Neural crest cell (in vitro differentiated cells): ENCODE data around the gene KIF26B. TPM values are rescaled to one million over a fixed set of nuclear protein-coding genes. Genes with fewer than 3 reads are reported as not detected.
"Not testable (repeated sequence)": the region's sequence is repeated elsewhere in the genome, so short reads cannot be mapped to it uniquely, and the experiment has no call there.

Source experiments
- DNase-seq: peaks from one replicate; pipeline ENCODE4 v3.0.0; 2021; ENCODE audit warnings: low read depth, mixed read lengths, low spot score
- H3K27ac Mint-ChIP-seq: one replicate; pipeline ENCODE4 v1.8.0; 2021; ENCODE audit warnings: mild to moderate bottlenecking, mixed read lengths; ENCODE audit not compliant: unreplicated experiment
- H3K27me3 Mint-ChIP-seq: 2 replicates; pipeline ENCODE4 v1.8.0; 2021; ENCODE audit warnings: low read depth, mild to moderate bottlenecking, mixed read lengths
- H3K36me3 Mint-ChIP-seq: 2 replicates; pipeline ENCODE4 v1.8.0; 2021; ENCODE audit warnings: low read depth, mild to moderate bottlenecking, mixed read lengths
- H3K4me1 Mint-ChIP-seq: 2 replicates; pipeline ENCODE4 v1.8.0; 2021; ENCODE audit warnings: mixed read lengths
- H3K4me3 Mint-ChIP-seq: one replicate; pipeline ENCODE4 v1.8.0; 2021; ENCODE audit warnings: mild to moderate bottlenecking, mixed read lengths
- H3K9me3 Mint-ChIP-seq: 2 replicates; pipeline ENCODE4 v1.8.0; 2021; ENCODE audit warnings: mixed read lengths
- total RNA-seq: library from RNA; stranded (reverse); gene quantifications from 2 replicates; pipeline ENCODE4 v1.2.1, GENCODE V29; 2021
- TF ChIP-seq, protein P1 (sequence below): fragments of 200-600 bp; sonication (generic); conservative IDR thresholded peaks from 2 replicates; pipeline ENCODE4 v1.5.0; 2021; ENCODE audit warnings: antibody characterized with exemption, mild to moderate bottlenecking

The KIF26B gene
- total RNA-seq, 1 donor from 2014 or later, result 6.2 TPM

DNA sequence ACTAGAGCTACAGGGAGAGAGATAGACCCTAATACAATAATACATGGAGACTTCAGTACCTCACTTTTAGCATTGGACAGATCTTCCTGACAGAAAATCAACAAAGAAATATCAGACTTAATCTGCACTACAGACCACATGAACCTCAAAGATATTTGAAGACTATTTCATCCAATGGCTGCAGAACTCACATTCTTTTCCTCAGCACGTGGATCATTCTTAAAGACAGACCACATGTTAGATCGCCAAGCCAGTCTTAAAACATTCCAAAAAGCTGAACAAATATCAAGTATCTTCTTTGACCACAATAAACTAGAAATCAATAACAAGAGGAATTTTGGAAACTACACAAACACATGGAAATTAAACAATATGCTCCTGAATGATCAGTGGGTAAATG lies 576.0 kb downstream of the KIF26B start:
- no peak overlapping the region for H3K27ac Mint-ChIP-seq
- peaks cover 37% of the 10 kb centered on the region for H3K9me3 Mint-ChIP-seq
- H3K4me1 Mint-ChIP-seq, result no peaks in the 10 kb centered on the region
- H3K36me3 Mint-ChIP-seq, result peaks cover 26% of the 10 kb centered on the region
- DNase-seq, result no peak
- TF ChIP-seq, protein P1, sequence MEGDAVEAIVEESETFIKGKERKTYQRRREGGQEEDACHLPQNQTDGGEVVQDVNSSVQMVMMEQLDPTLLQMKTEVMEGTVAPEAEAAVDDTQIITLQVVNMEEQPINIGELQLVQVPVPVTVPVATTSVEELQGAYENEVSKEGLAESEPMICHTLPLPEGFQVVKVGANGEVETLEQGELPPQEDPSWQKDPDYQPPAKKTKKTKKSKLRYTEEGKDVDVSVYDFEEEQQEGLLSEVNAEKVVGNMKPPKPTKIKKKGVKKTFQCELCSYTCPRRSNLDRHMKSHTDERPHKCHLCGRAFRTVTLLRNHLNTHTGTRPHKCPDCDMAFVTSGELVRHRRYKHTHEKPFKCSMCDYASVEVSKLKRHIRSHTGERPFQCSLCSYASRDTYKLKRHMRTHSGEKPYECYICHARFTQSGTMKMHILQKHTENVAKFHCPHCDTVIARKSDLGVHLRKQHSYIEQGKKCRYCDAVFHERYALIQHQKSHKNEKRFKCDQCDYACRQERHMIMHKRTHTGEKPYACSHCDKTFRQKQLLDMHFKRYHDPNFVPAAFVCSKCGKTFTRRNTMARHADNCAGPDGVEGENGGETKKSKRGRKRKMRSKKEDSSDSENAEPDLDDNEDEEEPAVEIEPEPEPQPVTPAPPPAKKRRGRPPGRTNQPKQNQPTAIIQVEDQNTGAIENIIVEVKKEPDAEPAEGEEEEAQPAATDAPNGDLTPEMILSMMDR, result no peak
- no peak overlapping the region for H3K4me3 Mint-ChIP-seq
- H3K27me3 Mint-ChIP-seq, result peaks cover 3% of the 10 kb centered on the region

DNA sequence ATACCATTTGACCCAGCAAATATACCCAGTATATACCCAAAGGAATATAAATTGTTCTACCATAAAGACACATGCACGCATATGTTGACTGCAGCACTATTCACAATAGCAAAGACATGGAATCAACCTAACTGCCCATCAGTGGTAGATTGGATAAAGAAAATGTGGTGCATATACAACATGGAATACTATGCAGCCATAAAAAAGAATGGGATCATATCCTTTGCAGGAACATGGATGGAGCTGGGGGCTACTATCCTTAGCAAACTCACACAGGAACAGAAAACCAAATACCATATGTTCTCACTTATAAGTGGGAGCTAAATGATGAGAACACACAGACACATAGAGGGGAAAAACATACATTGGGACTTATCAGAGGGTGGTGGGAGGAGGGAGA lies 585.6 kb downstream of the KIF26B start:
- not testable (repeated sequence) for H3K36me3 Mint-ChIP-seq, H3K4me1 Mint-ChIP-seq, H3K27ac Mint-ChIP-seq, H3K4me3 Mint-ChIP-seq, H3K27me3 Mint-ChIP-seq, DNase-seq, H3K9me3 Mint-ChIP-seq

DNA sequence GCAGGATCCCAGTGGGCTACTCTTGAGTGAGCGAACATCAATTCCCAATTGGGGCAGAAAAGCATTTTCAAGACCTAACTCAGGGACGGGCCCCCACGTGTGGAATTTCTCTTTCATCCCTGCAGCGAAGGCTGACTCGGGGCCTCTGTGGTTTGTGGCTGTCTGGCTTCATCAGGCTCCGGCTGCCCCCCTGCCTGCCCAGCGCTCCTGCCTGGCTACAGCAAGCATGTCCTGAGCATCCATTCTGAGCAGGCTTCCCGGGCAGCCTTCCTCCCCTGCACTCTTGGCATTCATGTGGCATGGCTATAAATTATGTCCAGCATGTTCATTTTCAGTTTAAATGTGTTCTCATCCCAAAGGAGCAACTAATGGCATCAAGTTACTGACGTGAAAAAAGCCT lies 588.1 kb downstream of the KIF26B start:
- TF ChIP-seq, protein P1, result no peak
- Mint-ChIP-seq H3K4me1 (no peaks in the 10 kb centered on the region), H3K27me3 (no peaks in the 10 kb centered on the region), H3K9me3 (peaks cover 14% of the 10 kb centered on the region), H3K27ac (no peak overlapping the region), H3K4me3 (no peak overlapping the region), H3K36me3 (peaks cover 3% of the 10 kb centered on the region)
- no peak for DNase-seq

DNA sequence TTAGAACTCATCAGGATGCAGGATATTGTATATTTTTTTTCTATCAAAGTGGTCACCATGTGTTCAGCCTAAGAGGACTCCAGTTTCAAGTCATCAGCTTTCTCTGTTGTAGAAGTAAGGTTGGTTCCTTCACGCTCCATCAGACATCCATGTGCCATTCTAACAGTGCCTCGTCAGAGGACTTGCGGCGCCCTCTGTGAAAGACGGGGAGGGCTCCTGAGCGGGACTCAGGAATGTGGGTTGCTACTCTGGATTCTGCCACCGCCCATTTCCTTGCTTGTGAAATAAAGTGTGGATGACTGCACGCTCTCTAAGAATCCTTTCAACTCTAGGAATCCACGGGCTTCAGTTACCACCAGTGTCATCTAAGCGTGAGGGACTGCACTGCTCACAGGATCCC lies 593.5 kb downstream of the KIF26B start:
- DNase-seq, result no peak
- Mint-ChIP-seq H3K36me3 (peaks cover 7% of the 10 kb centered on the region), H3K9me3 (peaks cover 6% of the 10 kb centered on the region), H3K27me3 (no peaks in the 10 kb centered on the region), H3K4me1 (peaks cover 37% of the 10 kb centered on the region), H3K4me3 (no peak overlapping the region), H3K27ac (peak overlapping the region; percentile 95)
- TF ChIP-seq, protein P1, result no peak

DNA sequence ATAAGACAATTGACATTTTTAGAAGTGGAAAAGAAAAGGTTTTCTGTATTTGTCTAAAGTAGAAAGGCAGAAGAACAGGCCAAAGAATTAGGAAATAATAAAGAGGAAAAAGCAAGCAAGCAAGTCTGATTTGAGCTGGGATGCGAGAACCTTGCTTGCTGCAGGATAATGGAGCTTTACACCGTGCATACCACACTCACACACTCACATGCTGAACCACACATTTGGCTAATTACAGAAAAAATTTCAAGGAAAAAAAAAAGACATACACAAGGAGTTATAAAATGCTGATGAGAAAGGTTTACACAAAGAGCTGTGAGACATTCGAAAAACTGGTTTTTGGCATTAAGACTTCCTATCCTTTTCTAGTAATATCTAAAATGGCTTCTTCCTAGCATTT lies 593.9 kb downstream of the KIF26B start:
- no peaks in the 10 kb centered on the region for H3K27me3 Mint-ChIP-seq
- peak overlapping the region; percentile 95 for H3K27ac Mint-ChIP-seq

DNA sequence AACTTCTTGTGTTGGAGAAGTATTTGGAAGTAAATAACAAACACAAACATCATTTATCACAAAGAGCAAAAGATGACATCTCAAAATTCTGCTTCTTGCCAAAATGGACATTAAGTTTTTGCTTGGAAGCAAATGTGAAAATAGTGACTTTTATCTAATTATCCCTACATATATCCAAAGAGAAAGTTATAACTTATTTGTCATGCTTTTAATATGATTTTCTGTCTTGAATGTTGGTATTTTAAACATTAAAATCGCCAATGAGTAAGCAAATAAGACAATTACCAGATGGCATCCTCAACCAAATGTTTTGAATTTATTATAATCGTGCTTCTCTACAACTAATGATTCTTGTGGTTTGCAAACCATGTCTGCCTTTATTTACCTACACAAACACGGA lies 594.3 kb downstream of the KIF26B start:
- Mint-ChIP-seq H3K27me3 (no peaks in the 10 kb centered on the region), H3K4me3 (no peak overlapping the region), H3K4me1 (peaks cover 37% of the 10 kb centered on the region), H3K36me3 (peaks cover 7% of the 10 kb centered on the region), H3K9me3 (peaks cover 6% of the 10 kb centered on the region), H3K27ac (no peak overlapping the region)
- TF ChIP-seq, protein P1, result no peak
- DNase-seq, result no peak

More for the DNA sequence above, 593.9 kb downstream of the KIF26B start:
- no peak overlapping the region for H3K4me3 Mint-ChIP-seq
- H3K9me3 Mint-ChIP-seq, result peaks cover 6% of the 10 kb centered on the region
- no peak for DNase-seq
- TF ChIP-seq, protein P1, result no peak
- H3K4me1 Mint-ChIP-seq, result peaks cover 37% of the 10 kb centered on the region
- H3K36me3 Mint-ChIP-seq, result peaks cover 7% of the 10 kb centered on the region
